GM19397 (cell line): ENCODE results near the gene CPD.
"Not testable (repeated sequence)": the region's sequence is repeated elsewhere in the genome, so short reads cannot be mapped to it uniquely, and the experiment has no call there.

Experiments used
- ATAC-seq: cut with Tn5 transposase; IDR thresholded peaks from one replicate; pipeline ENCODE4 v1.9.1; 2021; ENCODE audit warnings: mild to moderate bottlenecking, moderate library complexity; ENCODE audit not compliant: unreplicated experiment

CPD gene

GRCh38 chr17:30422171-30422570 is 43.4 kb downstream of the CPD start:
- no peak for ATAC-seq

- no peak for ATAC-seq
Observed at GRCh38 chr17:30424471-30424870, 45.7 kb downstream of the CPD start.

- no peak for ATAC-seq
Observed at GRCh38 chr17:30426292-30426691, 47.6 kb downstream of the CPD start.

- no peak for ATAC-seq
Observed at GRCh38 chr17:30427611-30428010, 48.9 kb downstream of the CPD start.

GRCh38 chr17:30429155-30429554 is 50.4 kb downstream of the CPD start:
- ATAC-seq = no peak

GRCh38 chr17:30433514-30433913 is 54.8 kb downstream of the CPD start:
- no peak for ATAC-seq

GRCh38 chr17:30436729-30437128 is 58.0 kb downstream of the CPD start:
- ATAC-seq = no peak

- ATAC-seq = no peak
Observed at GRCh38 chr17:30443721-30444120, 65.0 kb downstream of the CPD start.

- ATAC-seq = not testable (repeated sequence)
Observed at GRCh38 chr17:30446640-30447039, 67.9 kb downstream of the CPD start.

- ATAC-seq = no peak
Observed at GRCh38 chr17:30449480-30449879, 70.8 kb downstream of the CPD start.

GRCh38 chr17:30450125-30451027 is 71.6 kb downstream of the CPD start:
- ATAC-seq = no peak

- no peak for ATAC-seq
Observed at GRCh38 chr17:30454635-30455034, 75.9 kb downstream of the CPD start.

GRCh38 chr17:30458371-30458770 is 79.6 kb downstream of the CPD start:
- no peak for ATAC-seq

- ATAC-seq = not testable (repeated sequence)
Observed at GRCh38 chr17:30458797-30459413, 80.2 kb downstream of the CPD start.

GRCh38 chr17:30468465-30468864 is 89.7 kb downstream of the CPD start:
- ATAC-seq = no peak

GRCh38 chr17:30472238-30472890 is 93.6 kb downstream of the CPD start:
- ATAC-seq = no peak

GRCh38 chr17:30475206-30475605 is 96.5 kb downstream of the CPD start:
- ATAC-seq = no peak

GRCh38 chr17:30476726-30477082 is 98.0 kb downstream of the CPD start:
- peak; percentile 16 for ATAC-seq

- ATAC-seq = peak; percentile 95
Observed at GRCh38 chr17:30477083-30477773, 98.5 kb downstream of the CPD start, which contains the start of gene GOSR1. GOSR1 (plus strand) TSS chr17:30477408; CDS start chr17:30477434, 26 bp downstream.

GRCh38 chr17:30477774-30478115 is 99.0 kb downstream of the CPD start:
- ATAC-seq = no peak

- no peak for ATAC-seq
Observed at GRCh38 chr17:30482555-30482954, 103.8 kb downstream of the CPD start.
